NB4 (cell line): ENCODE data around the gene SLC9A8.

Experiments
- CTCF ChIP-seq: IDR thresholded peaks from one replicate; pipeline ENCODE4 v1.5.1; 2012; ENCODE audit warnings: low read depth, low read length
- MAX ChIP-seq: IDR thresholded peaks from 2 replicates; pipeline ENCODE4 v1.6.1; 2011; ENCODE audit warnings: low read depth, low read length
- MYC ChIP-seq: IDR thresholded peaks from 2 replicates; pipeline ENCODE4 v1.6.1; 2011; ENCODE audit warnings: low read depth, low read length
- POLR2A ChIP-seq: IDR thresholded peaks from 2 replicates; pipeline ENCODE4 v1.6.1; 2011; ENCODE audit warnings: mild to moderate bottlenecking; ENCODE audit not compliant: insufficient read length; ENCODE audit errors: extremely low read depth

GRCh38 chr20:49919009-49919408 is 106.4 kb downstream of the SLC9A8 start:
- TF ChIP-seq CTCF (no peak), POLR2A (no peak), MAX (no peak), MYC (no peak)
